MM.1S (cell line): ENCODE measurements around the gene ITGA3.

Experiments
- EZH2 ChIP-seq: fragments of 300-600 bp; sonication (generic); optimal IDR thresholded peaks from 2 replicates; pipeline ENCODE3; 2017; ENCODE audit warnings: low read depth, mild to moderate bottlenecking, antibody characterized with exemption, low read length, mixed read lengths
- TF ChIP-seq, protein P1 (sequence below): fragments of 300-600 bp; sonication (generic); IDR thresholded peaks from 2 replicates; pipeline ENCODE4 v1.5.1; 2016; ENCODE audit warnings: antibody characterized with exemption, low read length, mixed read lengths

DNA sequence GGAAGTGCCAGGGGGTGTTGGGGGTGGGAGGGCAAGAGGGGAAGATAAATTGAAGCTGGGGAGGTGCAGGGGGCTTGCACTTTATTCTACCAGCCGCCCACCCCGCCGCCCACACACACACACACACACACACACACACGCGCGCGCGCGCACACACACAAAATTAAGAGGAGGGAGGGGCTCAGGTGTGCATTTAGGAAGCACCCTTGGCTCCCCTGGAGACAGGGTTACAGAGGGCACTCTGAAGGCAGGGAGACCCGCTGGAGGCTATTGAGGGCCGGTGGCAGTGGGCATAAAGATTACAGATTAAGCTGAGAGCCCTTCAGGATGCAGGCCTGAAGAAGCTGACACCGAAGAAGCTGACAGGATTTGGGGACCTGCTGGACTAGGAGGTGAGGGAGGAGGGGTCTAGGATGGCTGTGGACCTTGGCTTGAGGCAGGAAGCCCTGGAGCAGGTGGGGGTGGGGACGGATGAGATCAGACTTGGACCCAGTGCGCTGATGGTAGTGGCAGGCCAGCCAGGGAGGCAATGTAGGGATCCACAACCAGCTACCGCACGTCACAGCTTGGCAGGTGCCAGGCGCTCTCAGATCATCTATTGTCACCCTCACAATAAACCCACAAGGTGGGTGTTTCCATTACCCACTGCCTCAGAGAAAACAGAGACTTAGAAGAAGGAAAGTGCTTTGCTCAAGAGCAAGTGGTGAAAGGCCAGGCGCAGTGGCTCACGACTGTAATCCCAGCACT lies 74.8 kb downstream of the ITGA3 start:
- TF ChIP-seq, protein P1, sequence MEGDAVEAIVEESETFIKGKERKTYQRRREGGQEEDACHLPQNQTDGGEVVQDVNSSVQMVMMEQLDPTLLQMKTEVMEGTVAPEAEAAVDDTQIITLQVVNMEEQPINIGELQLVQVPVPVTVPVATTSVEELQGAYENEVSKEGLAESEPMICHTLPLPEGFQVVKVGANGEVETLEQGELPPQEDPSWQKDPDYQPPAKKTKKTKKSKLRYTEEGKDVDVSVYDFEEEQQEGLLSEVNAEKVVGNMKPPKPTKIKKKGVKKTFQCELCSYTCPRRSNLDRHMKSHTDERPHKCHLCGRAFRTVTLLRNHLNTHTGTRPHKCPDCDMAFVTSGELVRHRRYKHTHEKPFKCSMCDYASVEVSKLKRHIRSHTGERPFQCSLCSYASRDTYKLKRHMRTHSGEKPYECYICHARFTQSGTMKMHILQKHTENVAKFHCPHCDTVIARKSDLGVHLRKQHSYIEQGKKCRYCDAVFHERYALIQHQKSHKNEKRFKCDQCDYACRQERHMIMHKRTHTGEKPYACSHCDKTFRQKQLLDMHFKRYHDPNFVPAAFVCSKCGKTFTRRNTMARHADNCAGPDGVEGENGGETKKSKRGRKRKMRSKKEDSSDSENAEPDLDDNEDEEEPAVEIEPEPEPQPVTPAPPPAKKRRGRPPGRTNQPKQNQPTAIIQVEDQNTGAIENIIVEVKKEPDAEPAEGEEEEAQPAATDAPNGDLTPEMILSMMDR: no peak
- no peak for TF ChIP-seq EZH2
